GM21515 (cell line): ENCODE data around the gene CFAP100.

ENCODE experiments used
- ATAC-seq: cut with Tn5 transposase; IDR thresholded peaks from one replicate; pipeline ENCODE4 v1.9.1; 2021; ENCODE audit not compliant: unreplicated experiment

CFAP100 gene

GRCh38 chr3:126419886-126420786 lies 25.4 kb downstream of the CFAP100 start:
- ATAC-seq, result no peak

- ATAC-seq, result no peak
These were observed 26.9 kb downstream of the CFAP100 start for GRCh38 chr3:126421573-126422119.

GRCh38 chr3:126422121-126422520 lies 27.4 kb downstream of the CFAP100 start:
- ATAC-seq, result no peak

GRCh38 chr3:126422571-126423091 lies 27.9 kb downstream of the CFAP100 start:
- ATAC-seq, result no peak

GRCh38 chr3:126423191-126424038 lies 28.7 kb downstream of the CFAP100 start:
- no peak for ATAC-seq

GRCh38 chr3:126424039-126424717 lies 29.5 kb downstream of the CFAP100 start:
- no peak for ATAC-seq

- no peak for ATAC-seq
These were observed 30.0 kb downstream of the CFAP100 start for GRCh38 chr3:126424751-126425150.

GRCh38 chr3:126431103-126431534 lies 36.4 kb downstream of the CFAP100 start:
- ATAC-seq, result peak; percentile 68

- ATAC-seq, result no peak
These were observed 37.8 kb downstream of the CFAP100 start for GRCh38 chr3:126432361-126433104.

GRCh38 chr3:126433105-126433430 lies 38.4 kb downstream of the CFAP100 start:
- no peak for ATAC-seq

- no peak for ATAC-seq
These were observed 39.0 kb downstream of the CFAP100 start for GRCh38 chr3:126433496-126434263.

- ATAC-seq, result no peak
These were observed 39.5 kb downstream of the CFAP100 start for GRCh38 chr3:126434264-126434590.

GRCh38 chr3:126434931-126435411 lies 40.3 kb downstream of the CFAP100 start:
- ATAC-seq, result no peak

GRCh38 chr3:126435456-126436315 lies 41.0 kb downstream of the CFAP100 start:
- no peak for ATAC-seq

- ATAC-seq, result no peak
These were observed 42.4 kb downstream of the CFAP100 start for GRCh38 chr3:126436826-126437717.

GRCh38 chr3:126438186-126438585 lies 43.5 kb downstream of the CFAP100 start:
- no peak for ATAC-seq

- ATAC-seq, result no peak
These were observed 44.0 kb downstream of the CFAP100 start for GRCh38 chr3:126438746-126439145.
